Esophagus squamous epithelium (tissue), 5 donors: ENCODE data around the gene BOLA2B. TPM values are rescaled to one million over a fixed set of nuclear protein-coding genes. Genes with fewer than 3 reads are reported as not detected.
A peak's percentile ranks its signal among the peaks of the same experiment; 100 is the strongest.
"Not testable (repeated sequence)": the region's sequence is repeated elsewhere in the genome, so short reads cannot be mapped to it uniquely, and the experiment has no call there.

Experiments used
- DNase-seq: peaks from one replicate; lab custom pipeline; 2025; lab: John Stamatoyannopoulos, UW
- H3K27ac ChIP-seq, 4 donors: fragments of 200-600 bp; sonication (generic); one replicate each; pipeline ENCODE4 v1.5.1; 2016 to 2019; ENCODE audit warnings: mild to moderate bottlenecking in 1 of 4
- H3K27me3 ChIP-seq, 4 donors: fragments of 200-600 bp; sonication (generic); 1 replicate in 3 of 4; 2 replicates in 1 of 4; pipeline versions ENCODE4 v1.5.1 to v1.6.0; 2017 to 2021; ENCODE audit warnings: antibody characterized with exemption in 1 of 4
- H3K36me3 ChIP-seq, 3 donors: fragments of 200-600 bp; sonication (generic); one replicate each; pipeline ENCODE4 v1.5.1; 2016 to 2019
- H3K4me1 ChIP-seq, 3 donors: fragments of 200-600 bp; sonication (generic); one replicate each; pipeline ENCODE4 v1.5.1; 2017 to 2019
- H3K4me3 ChIP-seq, 4 donors: fragments of 200-600 bp; sonication (generic); 1 replicate in 3 of 4; 2 replicates in 1 of 4; pipeline ENCODE4 v1.5.1; 2016 to 2019; ENCODE audit warnings: mild to moderate bottlenecking in 2 of 4, moderate library complexity in 1 of 4
- H3K9me3 ChIP-seq, 3 donors: fragments of 200-600 bp; sonication (generic); one replicate each; pipeline ENCODE4 v1.5.1; 2016 to 2019
- CTCF ChIP-seq, 6 experiments: fragments of 450-650 bp in 4 of 6; fragments of 200-600 bp in 2 of 6; sonication (generic) in 2 of 6; IDR thresholded peaks; one replicate each; pipeline ENCODE4 v1.5.1; 2016 to 2019; ENCODE audit warnings: antibody characterized with exemption in 6 of 6, mild to moderate bottlenecking in 4 of 6, moderate library complexity in 4 of 6
- POLR2A ChIP-seq, 4 donors: fragments of 450-650 bp; IDR thresholded peaks; one replicate each; pipeline ENCODE4 v1.6.1; 2017; ENCODE audit warnings: antibody characterized with exemption in 4 of 4, mild to moderate bottlenecking in 4 of 4, moderate library complexity in 3 of 4
- WGBS, 2 donors: methylation state at CpG; one replicate each; pipeline ENCODE4 v1.1.5; 2018; 5-methylcytosine and 5-hydroxymethylcytosine counted together
- intact Hi-C: fragments of 100-400 bp; cut with DNase I; formaldehyde crosslinking; loops from one replicate; pipeline ENCODE4 v1.15.0; 2022
- total RNA-seq, 4 donors: library from RNA; depleted of rRNA; stranded (reverse); fragments of >200 nt; gene quantifications; one replicate each; pipeline ENCODE4 v1.1.0, GENCODE V29; 2016
- donor health status: DM: yes; HTN: yes; CAD: no.

BOLA2B gene
- total RNA-seq, 4 donors from 2014 or later: 190 to 623 (median 313) TPM

- intact Hi-C loops, H3K27me3 ChIP-seq, H3K9me3 ChIP-seq, H3K36me3 ChIP-seq, H3K27ac ChIP-seq, DNase-seq, H3K4me3 ChIP-seq: not testable (repeated sequence)
- 84% methylated on average over 6 of the region's 12 CpGs; no CpG with 5 or more reads in 1 of the 2 donors for WGBS, 2 donors
- peaks cover 0 to 19% (median 6%) of the 10 kb centered on the region in 3 donors for H3K4me1 ChIP-seq
These were observed 2.3 kb downstream of the BOLA2B start for GRCh38 chr16:30191158-30191557.

- DNase-seq: no peak
- H3K36me3 ChIP-seq: peaks cover 0 to 6% (median 0%) of the 10 kb centered on the region in 3 donors
- peak overlapping the region in 1 of 4 donors; percentile 90 for H3K27ac ChIP-seq
- intact Hi-C loops: no loop called here
- no peak overlapping the region for H3K4me3 ChIP-seq
- WGBS, 2 donors: 79% methylated on average over 3 of the region's 23 CpGs; no CpG with 5 or more reads in 1 of the 2 donors
- TF ChIP-seq POLR2A (IDR thresholded peaks at IDR 0.05): no peak
- TF ChIP-seq CTCF (IDR thresholded peaks at IDR 0.05): no peak
- no peaks in the 10 kb centered on the region for H3K27me3 ChIP-seq
- H3K9me3 ChIP-seq: no peaks in the 10 kb centered on the region
- peaks cover 4 to 38% (median 15%) of the 10 kb centered on the region in 3 donors for H3K4me1 ChIP-seq
These were observed 5.4 kb downstream of the BOLA2B start for GRCh38 chr16:30187971-30188561.

- TF ChIP-seq POLR2A (IDR thresholded peaks at IDR 0.05): no peak
- TF ChIP-seq CTCF (IDR thresholded peaks at IDR 0.05): no peak
These were observed 6.0 kb downstream of the BOLA2B start for GRCh38 chr16:30187556-30187865.

GRCh38 chr16:30186782-30187555, 6.5 kb downstream of the BOLA2B start:
- TF ChIP-seq POLR2A (IDR thresholded peaks at IDR 0.05) (no peak), CTCF (IDR thresholded peaks at IDR 0.05) (peak; percentile 56 to 82 (median 70))
- no peak for DNase-seq
- Histone ChIP-seq H3K27ac (peak overlapping the region; percentile 25 to 91 (median 76)), H3K4me1 (peaks cover 4 to 49% (median 26%) of the 10 kb centered on the region in 3 donors), H3K27me3 (no peaks in the 10 kb centered on the region), H3K4me3 (peak overlapping the region in 2 of 4 donors; percentile 19 to 78), H3K9me3 (no peaks in the 10 kb centered on the region), H3K36me3 (peaks cover 0 to 6% (median 0%) of the 10 kb centered on the region in 3 donors)
- intact Hi-C loops: no loop called here
- 61 to 65% methylated on average over 15 to 26 of the region's 36 CpGs for WGBS, 2 donors

More at GRCh38 chr16:30187556-30187865, 6.0 kb downstream of the BOLA2B start:
- Histone ChIP-seq H3K36me3 (peaks cover 0 to 6% (median 0%) of the 10 kb centered on the region in 3 donors), H3K4me3 (no peak overlapping the region), H3K4me1 (peaks cover 4 to 44% (median 21%) of the 10 kb centered on the region in 3 donors), H3K27me3 (no peaks in the 10 kb centered on the region), H3K9me3 (no peaks in the 10 kb centered on the region), H3K27ac (peak overlapping the region in 2 of 4 donors; percentile 25 to 90)
- intact Hi-C loops: no loop called here
- WGBS, 2 donors: 87% methylated on average over 3 of the region's 9 CpGs; no CpG with 5 or more reads in 1 of the 2 donors
- DNase-seq: no peak

GRCh38 chr16:30186444-30186781, 7.1 kb downstream of the BOLA2B start:
- no peaks in the 10 kb centered on the region for H3K27me3 ChIP-seq
- H3K4me1 ChIP-seq: peaks cover 4 to 49% (median 27%) of the 10 kb centered on the region in 3 donors
- intact Hi-C loops: no loop called here
- H3K4me3 ChIP-seq: peak overlapping the region in 2 of 4 donors; percentile 19 to 78
- H3K9me3 ChIP-seq: no peaks in the 10 kb centered on the region
- 51 to 81% methylated on average over 3 to 6 of the region's 9 CpGs for WGBS, 2 donors
- H3K36me3 ChIP-seq: peaks cover 0 to 6% (median 0%) of the 10 kb centered on the region in 3 donors
- H3K27ac ChIP-seq: peak overlapping the region; percentile 25 to 91 (median 76)
- no peak for TF ChIP-seq CTCF (IDR thresholded peaks at IDR 0.05)
- no peak for TF ChIP-seq POLR2A (IDR thresholded peaks at IDR 0.05)
- DNase-seq: no peak
